CD14-positive monocyte (primary cell): ENCODE measurements around the gene SPATA16. TPM values are rescaled to one million over a fixed set of nuclear protein-coding genes. Genes with fewer than 3 reads are reported as not detected.

ENCODE experiments used
- DNase-seq, 3 donors: peaks; one replicate each; pipeline ENCODE4 v3.0.0-alpha.2; 2011 to 2022
- H2AFZ ChIP-seq: 2 replicates; pipeline ENCODE4 v1.6.0; 2012; ENCODE audit warnings: mild to moderate bottlenecking, low read depth, low read length, inconsistent platforms; ENCODE audit not compliant: insufficient read depth, poor library complexity, severe bottlenecking
- H3K27ac ChIP-seq, 2 donors: 1 replicate in 1 of 2; 2 replicates in 1 of 2; pipeline ENCODE4 v1.5.1; 2012 to 2013; ENCODE audit warnings: low read length in 2 of 2, control low read depth in 1 of 2, inconsistent platforms in 1 of 2, low read depth in 1 of 2, mild to moderate bottlenecking in 1 of 2
- H3K27me3 ChIP-seq, 2 donors: one replicate each; pipeline versions ENCODE4 v1.6.0 to v1.6.1; 2011 to 2013; ENCODE audit warnings: low read length in 2 of 2; ENCODE audit not compliant: control insufficient read depth in 2 of 2, insufficient read depth in 2 of 2
- H3K36me3 ChIP-seq, 2 donors: replicated peaks in 1 of 2; 1 replicate in 1 of 2; 2 replicates in 1 of 2; pipeline versions ENCODE4 v1.5.1 to v1.6.1; 2012 to 2013; ENCODE audit warnings: low read length in 2 of 2, control low read depth in 1 of 2, inconsistent platforms in 1 of 2, mild to moderate bottlenecking in 1 of 2; ENCODE audit not compliant: insufficient read depth in 2 of 2, control insufficient read depth in 1 of 2
- H3K4me1 ChIP-seq, 2 donors: 1 replicate in 1 of 2; 2 replicates in 1 of 2; pipeline versions ENCODE4 v1.5.1 to v1.6.1; 2012 to 2013; ENCODE audit warnings: low read length in 2 of 2, control low read depth in 1 of 2, inconsistent platforms in 1 of 2, mild to moderate bottlenecking in 1 of 2, moderate library complexity in 1 of 2; ENCODE audit not compliant: insufficient read depth in 2 of 2, control insufficient read depth in 1 of 2
- H3K4me2 ChIP-seq: replicated peaks from 2 replicates; pipeline ENCODE3; 2012; ENCODE audit warnings: low read length, moderate library complexity, mild to moderate bottlenecking; ENCODE audit not compliant: poor library complexity, severe bottlenecking; ENCODE audit errors: extremely low read depth
- H3K4me3 ChIP-seq, 3 experiments: fragments of 200-600 bp in 1 of 3; sonication (generic) in 1 of 3; replicated peaks in 1 of 3; 1 replicate in 2 of 3; 2 replicates in 1 of 3; pipeline ENCODE4 v1.5.1; 2011 to 2013; ENCODE audit warnings: low read length in 3 of 3, mild to moderate bottlenecking in 3 of 3, control low read depth in 2 of 3, low read depth in 2 of 3, inconsistent platforms in 1 of 3, moderate library complexity in 1 of 3
- H3K79me2 ChIP-seq: 2 replicates; pipeline ENCODE4 v1.6.0; 2012; ENCODE audit warnings: mild to moderate bottlenecking, control low read depth, inconsistent platforms, low read length, moderate library complexity; ENCODE audit not compliant: insufficient read depth
- H3K9ac ChIP-seq: 2 replicates; pipeline ENCODE4 v1.6.0; 2017; ENCODE audit warnings: low read length, mild to moderate bottlenecking; ENCODE audit not compliant: insufficient read depth, poor library complexity, severe bottlenecking
- H3K9me3 ChIP-seq, 2 donors: replicated peaks in 1 of 2; 1 replicate in 1 of 2; 2 replicates in 1 of 2; pipeline versions ENCODE4 v1.5.1 to v1.6.1; 2012 to 2013; ENCODE audit warnings: low read length in 2 of 2, control low read depth in 1 of 2; ENCODE audit not compliant: control insufficient read depth in 1 of 2, insufficient read depth in 1 of 2
- H4K20me1 ChIP-seq: 2 replicates; pipeline ENCODE4 v1.6.0; 2012; ENCODE audit warnings: mild to moderate bottlenecking, low read length, control low read depth, moderate library complexity; ENCODE audit not compliant: insufficient read depth
- H3K27ac Mint-ChIP-seq, 7 donors: one replicate each; pipeline ENCODE4 v1.8.0; 2020; ENCODE audit warnings: mild to moderate bottlenecking in 7 of 7, mixed read lengths in 7 of 7, moderate library complexity in 6 of 7, inconsistent platforms in 2 of 7
- H3K27me3 Mint-ChIP-seq, 3 donors: one replicate each; pipeline ENCODE4 v1.8.0; 2021 to 2022; ENCODE audit warnings: low read depth in 3 of 3, mild to moderate bottlenecking in 3 of 3, mixed read lengths in 3 of 3, moderate library complexity in 3 of 3, inconsistent platforms in 1 of 3
- H3K36me3 Mint-ChIP-seq, 2 donors: one replicate each; pipeline ENCODE4 v1.8.0; 2020; ENCODE audit warnings: mixed read lengths in 2 of 2, inconsistent platforms in 1 of 2, mild to moderate bottlenecking in 1 of 2
- H3K4me1 Mint-ChIP-seq: one replicate; pipeline ENCODE4 v1.8.0; 2020; ENCODE audit warnings: mild to moderate bottlenecking, mixed read lengths
- H3K4me3 Mint-ChIP-seq, 2 donors: one replicate each; pipeline ENCODE4 v1.8.0; 2020; ENCODE audit warnings: mild to moderate bottlenecking in 2 of 2, mixed read lengths in 2 of 2, moderate library complexity in 1 of 2
- H3K9me3 Mint-ChIP-seq, 7 donors: one replicate each; pipeline ENCODE4 v1.8.0; 2020 to 2022; ENCODE audit warnings: mixed read lengths in 7 of 7, mild to moderate bottlenecking in 6 of 7, moderate library complexity in 6 of 7, inconsistent platforms in 2 of 7
- WGBS: methylation state at CpG from one replicate; pipeline ENCODE4 v1.1.5; 2013; ENCODE audit warnings: missing lambda C conversion rate; ENCODE audit not compliant: insufficient coverage; 5-methylcytosine and 5-hydroxymethylcytosine counted together
- intact Hi-C, 2 donors: fragments of 100-400 bp; cut with micrococcal nuclease; formaldehyde crosslinking; loops; one replicate each; pipeline versions ENCODE4 v1.15.0 to v1.15.1; 2023
- polyA plus RNA-seq, 3 donors: library from polyadenylated mRNA; depleted of rRNA in 1 of 3; unstranded in 2 of 3; stranded (reverse) in 1 of 3; fragments of 300-500 nt in 2 of 3; fragments of >200 nt in 1 of 3; fragmentation: Illumina TruSeq in 2 of 3; gene quantifications; 1 replicate in 2 of 3; 2 replicates in 1 of 3; pipeline ENCODE4 v1.2.3, GENCODE V29; 2012 to 2021
- TF ChIP-seq, protein P1 (sequence below): fragments of 200-600 bp; IDR thresholded peaks from one replicate; pipeline ENCODE4 v1.8.0; 2022; ENCODE audit warnings: antibody characterized with exemption, mild to moderate bottlenecking

The SPATA16 gene
- polyA plus RNA-seq, 3 donors = not detected

DNA sequence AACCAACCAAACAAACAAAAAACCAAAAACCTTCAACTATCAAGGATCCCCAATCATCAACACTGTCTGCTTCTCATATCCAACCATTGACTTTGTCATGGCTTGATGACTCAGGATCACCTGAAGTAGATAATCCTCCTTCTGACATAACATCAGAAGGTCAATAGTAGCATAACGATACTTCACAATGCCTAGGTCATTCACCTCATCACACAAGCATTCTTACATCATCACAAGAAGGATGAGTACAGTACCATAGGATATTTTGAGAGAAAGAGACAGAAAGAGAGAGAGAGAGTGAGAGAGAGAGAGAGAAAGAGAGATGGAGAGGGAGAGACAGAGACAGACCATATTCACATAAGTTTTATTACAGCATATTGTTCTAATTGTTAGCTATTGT lies 42.1 kb downstream of the SPATA16 start:
- no peak overlapping the region for H3K27ac ChIP-seq
- TF ChIP-seq, protein P1, sequence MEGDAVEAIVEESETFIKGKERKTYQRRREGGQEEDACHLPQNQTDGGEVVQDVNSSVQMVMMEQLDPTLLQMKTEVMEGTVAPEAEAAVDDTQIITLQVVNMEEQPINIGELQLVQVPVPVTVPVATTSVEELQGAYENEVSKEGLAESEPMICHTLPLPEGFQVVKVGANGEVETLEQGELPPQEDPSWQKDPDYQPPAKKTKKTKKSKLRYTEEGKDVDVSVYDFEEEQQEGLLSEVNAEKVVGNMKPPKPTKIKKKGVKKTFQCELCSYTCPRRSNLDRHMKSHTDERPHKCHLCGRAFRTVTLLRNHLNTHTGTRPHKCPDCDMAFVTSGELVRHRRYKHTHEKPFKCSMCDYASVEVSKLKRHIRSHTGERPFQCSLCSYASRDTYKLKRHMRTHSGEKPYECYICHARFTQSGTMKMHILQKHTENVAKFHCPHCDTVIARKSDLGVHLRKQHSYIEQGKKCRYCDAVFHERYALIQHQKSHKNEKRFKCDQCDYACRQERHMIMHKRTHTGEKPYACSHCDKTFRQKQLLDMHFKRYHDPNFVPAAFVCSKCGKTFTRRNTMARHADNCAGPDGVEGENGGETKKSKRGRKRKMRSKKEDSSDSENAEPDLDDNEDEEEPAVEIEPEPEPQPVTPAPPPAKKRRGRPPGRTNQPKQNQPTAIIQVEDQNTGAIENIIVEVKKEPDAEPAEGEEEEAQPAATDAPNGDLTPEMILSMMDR = no peak
- WGBS = no CpG with 5 or more reads among the region's 1 CpG

DNA sequence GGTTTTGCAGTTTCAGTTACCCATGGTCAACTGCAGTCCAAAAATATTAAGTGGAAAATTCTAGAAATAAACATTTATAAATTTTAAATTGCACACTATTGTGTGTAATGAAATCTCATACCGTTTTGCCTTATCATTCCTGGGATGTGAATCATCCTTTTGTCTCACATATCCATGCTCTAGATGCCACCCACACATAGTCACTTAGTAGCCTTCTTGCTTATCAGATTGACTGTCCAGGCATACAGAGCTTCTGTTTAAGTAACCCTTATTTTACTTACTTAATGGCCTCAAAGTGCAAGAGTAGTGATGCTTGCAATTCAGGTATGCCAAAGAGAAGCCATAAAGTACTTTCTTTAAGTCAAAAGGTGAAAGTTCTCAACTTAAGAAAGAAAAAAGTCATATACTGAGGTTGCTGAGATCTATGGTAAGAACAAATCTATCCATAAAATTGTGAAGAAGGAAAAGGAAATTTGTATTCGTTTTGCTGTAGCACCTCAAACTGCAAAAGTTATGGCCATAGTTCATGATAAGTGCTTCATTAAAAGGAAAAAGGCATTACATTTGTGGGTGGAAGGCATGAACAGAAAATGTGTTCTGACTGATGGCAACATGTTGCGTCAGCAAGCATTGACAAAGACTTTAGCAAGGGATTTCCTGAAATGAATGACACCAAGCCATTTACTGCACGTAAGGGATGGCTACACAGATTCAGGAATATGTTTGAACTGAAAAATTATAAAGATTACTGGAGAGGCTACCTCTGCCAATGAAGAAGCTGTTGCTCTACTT lies 43.8 kb downstream of the SPATA16 start:
- no peaks in the 10 kb centered on the region for H3K36me3 Mint-ChIP-seq
- H3K9ac ChIP-seq = no peak overlapping the region
- no peaks in the 10 kb centered on the region for H4K20me1 ChIP-seq
- no peak overlapping the region for H3K27ac Mint-ChIP-seq
- TF ChIP-seq, protein P1 = no peak
- no peak for DNase-seq
- no peaks in the 10 kb centered on the region for H3K79me2 ChIP-seq
- 100% methylated on average over 2 of the region's 4 CpGs for WGBS
- no peak overlapping the region for H3K4me3 ChIP-seq
- H3K4me1 Mint-ChIP-seq = no peaks in the 10 kb centered on the region
- H3K27me3 Mint-ChIP-seq = peaks cover 0 to 2% (median 0%) of the 10 kb centered on the region in 3 donors
- no peak overlapping the region for H3K4me3 Mint-ChIP-seq
- no peaks in the 10 kb centered on the region for H3K27me3 ChIP-seq
- no peaks in the 10 kb centered on the region for H3K4me1 ChIP-seq
- peaks cover 0 to 5% (median 0%) of the 10 kb centered on the region in 7 donors for H3K9me3 Mint-ChIP-seq
- no peak overlapping the region for H3K4me2 ChIP-seq
- no peaks in the 10 kb centered on the region for H3K36me3 ChIP-seq
- no peak overlapping the region for H3K27ac ChIP-seq
- H3K9me3 ChIP-seq = peaks cover 0 to under 1% of the 10 kb centered on the region in 2 donors
- intact Hi-C loops = no loop called here
- no peak overlapping the region for H2AFZ ChIP-seq

More for the DNA sequence above, 42.1 kb downstream of the SPATA16 start:
- intact Hi-C loops = no loop called here
- no peak overlapping the region for H3K9ac ChIP-seq
- peaks cover 0 to 13% of the 10 kb centered on the region in 2 donors for H3K9me3 ChIP-seq
- H3K27ac Mint-ChIP-seq = no peak overlapping the region
- no peaks in the 10 kb centered on the region for H3K27me3 ChIP-seq
- no peaks in the 10 kb centered on the region for H4K20me1 ChIP-seq
- no peak overlapping the region for H3K4me3 Mint-ChIP-seq
- H3K27me3 Mint-ChIP-seq = peaks cover 0 to 2% (median 0%) of the 10 kb centered on the region in 3 donors
- H3K9me3 Mint-ChIP-seq = peaks cover 0 to 7% (median 4%) of the 10 kb centered on the region in 7 donors
- no peak overlapping the region for H3K4me3 ChIP-seq
- H3K4me1 Mint-ChIP-seq = no peaks in the 10 kb centered on the region
- no peaks in the 10 kb centered on the region for H3K79me2 ChIP-seq
- no peaks in the 10 kb centered on the region for H3K36me3 Mint-ChIP-seq
- H3K36me3 ChIP-seq = no peaks in the 10 kb centered on the region
- no peak overlapping the region for H3K4me2 ChIP-seq
- no peaks in the 10 kb centered on the region for H3K4me1 ChIP-seq
- H2AFZ ChIP-seq = no peak overlapping the region
- DNase-seq = no peak
